GM12878 (cell line): ENCODE data around the gene DNAJC15. TPM values are rescaled to one million over a fixed set of nuclear protein-coding genes. Genes with fewer than 3 reads are reported as not detected.
"Not testable (repeated sequence)": the region's sequence is repeated elsewhere in the genome, so short reads cannot be mapped to it uniquely, and the experiment has no call there.

Source experiments
- ATAC-seq: fragments of 200-7000 bp; cut with Tn5 transposase; 3 replicates; pipeline ENCODE4 v1.9.1; 2020; ENCODE audit warnings: mild to moderate bottlenecking, moderate library complexity
- BruUV-seq: library from RNA; stranded (reverse); fragments of 400-500 nt; replicated peaks from 2 replicates; lab custom pipeline; 2021; lab: Mats Ljungman, UMichigan
- CTCF ChIA-PET: fragments of 300-600 bp; sonication (Branson Sonifier 250); formaldehyde crosslinking; extraction: SDS; loops from one replicate; lab custom pipeline; 2021; ENCODE audit warnings: inconsistent platforms; lab: Yijun Ruan, JAX
- POLR2A ChIA-PET: fragments of 350-600 bp; formaldehyde crosslinking; extraction: SDS; loops from one replicate; lab custom pipeline; 2021; ENCODE audit warnings: inconsistent platforms; lab: Charles Lee
- RAD21 ChIA-PET: fragments of 300-600 bp; sonication (Branson Sonifier 250); formaldehyde crosslinking; loops from one replicate; lab custom pipeline; 2023; ENCODE audit warnings: antibody characterized with exemption; ENCODE audit not compliant: unreplicated experiment; lab: Charles Lee
- SMC1A ChIA-PET: fragments of 300-600 bp; sonication (Branson Sonifier 250); formaldehyde crosslinking; loops from one replicate; lab custom pipeline; 2023; ENCODE audit not compliant: unreplicated experiment, uncharacterized antibody; lab: Charles Lee
- DNase-seq: peaks from one replicate; pipeline ENCODE4 v3.0.0-alpha.2; 2011; ENCODE audit warnings: low read depth, low spot score
- FAIRE-seq: peaks from 3 replicates; lab custom pipeline; 2011; peaks lifted over from hg19 to GRCh38; lab: Jason Lieb, UNC
- H2AFZ ChIP-seq: 2 replicates; pipeline ENCODE4 v1.6.0; 2011; ENCODE audit warnings: low read depth, low read length, control low read depth; ENCODE audit not compliant: control insufficient read depth
- H3K27ac ChIP-seq: 2 replicates; pipeline ENCODE4 v1.5.1; 2011; ENCODE audit warnings: control low read depth; ENCODE audit not compliant: control insufficient read depth, insufficient read depth
- H3K27me3 ChIP-seq, 2 experiments: replicated peaks in 1 of 2; 2 replicates each; pipeline versions ENCODE4 v1.6.0 to v1.6.1; 2011; ENCODE audit warnings: low read length in 1 of 2; ENCODE audit not compliant: control insufficient read depth in 2 of 2, insufficient read depth in 2 of 2
- H3K36me3 ChIP-seq, 2 experiments: 2 replicates each; pipeline ENCODE4 v1.5.1; 2011; ENCODE audit warnings: low read length in 1 of 2; ENCODE audit not compliant: control insufficient read depth in 2 of 2, insufficient read depth in 2 of 2
- H3K4me1 ChIP-seq: 2 replicates; pipeline ENCODE4 v1.6.1; 2011; ENCODE audit warnings: mild to moderate bottlenecking, low read length, moderate library complexity, mixed read lengths; ENCODE audit not compliant: control insufficient read depth, insufficient read depth
- H3K4me2 ChIP-seq: 2 replicates; pipeline ENCODE4 v1.6.0; 2011; ENCODE audit warnings: control low read depth; ENCODE audit not compliant: control insufficient read depth, insufficient read depth
- H3K4me3 ChIP-seq: fragments of 200-600 bp; sonication (generic); 2 replicates; pipeline ENCODE4 v1.5.1; 2016
- H3K79me2 ChIP-seq: 2 replicates; pipeline ENCODE4 v1.6.0; 2011; ENCODE audit warnings: low read length; ENCODE audit not compliant: control insufficient read depth, insufficient read depth
- H3K9ac ChIP-seq: 2 replicates; pipeline ENCODE4 v1.8.0; 2011; ENCODE audit warnings: low read length, control low read depth, mixed read lengths; ENCODE audit not compliant: control insufficient read depth, insufficient read depth
- H3K9me3 ChIP-seq: replicated peaks from 3 replicates; pipeline ENCODE4 v1.5.1; 2011; ENCODE audit warnings: mild to moderate bottlenecking, low read length; ENCODE audit not compliant: control insufficient read depth, insufficient read depth
- H4K20me1 ChIP-seq: 2 replicates; pipeline ENCODE4 v1.6.0; 2011; ENCODE audit not compliant: control insufficient read depth, insufficient read depth
- BHLHE40 ChIP-seq, 2 experiments: fragments of 450-650 bp in 1 of 2; IDR thresholded peaks; 2 replicates each; pipeline ENCODE4 v1.6.1; 2011 to 2017; ENCODE audit warnings: low read depth in 2 of 2, borderline replicate concordance in 1 of 2, improper control_type of control experiment in 1 of 2, low read length in 1 of 2, mild to moderate bottlenecking in 1 of 2
- ETV6 ChIP-seq, 2 experiments: fragments of 450-650 bp in 1 of 2; IDR thresholded peaks in 1 of 2; conservative IDR thresholded peaks in 1 of 2; 2 replicates each; pipeline ENCODE4 v1.6.1; 2014; ENCODE audit warnings: antibody characterized with exemption in 1 of 2, borderline replicate concordance in 1 of 2, low read depth in 1 of 2, mild to moderate bottlenecking in 1 of 2, moderate library complexity in 1 of 2
- MLLT1 ChIP-seq: fragments of 450-650 bp; IDR thresholded peaks from 2 replicates; pipeline ENCODE4 v1.6.1; 2016; ENCODE audit warnings: mild to moderate bottlenecking
- NFYB ChIP-seq: IDR thresholded peaks from 2 replicates; pipeline ENCODE4 v1.6.1; 2011; ENCODE audit warnings: low read depth, mild to moderate bottlenecking, low read length, improper control_type of control experiment, moderate library complexity; ENCODE audit not compliant: insufficient read depth
- PAX5 ChIP-seq: IDR thresholded peaks from 2 replicates; pipeline ENCODE4 v1.6.1; 2011; ENCODE audit warnings: low read depth, low read length, borderline replicate concordance
- ZBTB33 ChIP-seq: fragments of 450-650 bp; IDR thresholded peaks from 2 replicates; pipeline ENCODE4 v1.6.1; 2017; ENCODE audit warnings: mild to moderate bottlenecking
- WGBS: methylation state at CpG from one replicate; pipeline ENCODE4 v1.1.6; 2016; ENCODE audit warnings: low lambda C conversion rate; ENCODE audit not compliant: insufficient replicate concordance, insufficient coverage; ENCODE audit errors: missing lambda C conversion rate; 5-methylcytosine and 5-hydroxymethylcytosine counted together
- in situ Hi-C: fragments of 300-500 bp; cut with MboI; formaldehyde crosslinking; loops from 9 replicates; pipeline ENCODE4 v1.14.3; 2018; ENCODE audit warnings: mixed read lengths
- intact Hi-C: fragments of 100-400 bp; cut with micrococcal nuclease; formaldehyde crosslinking; loops from one replicate; pipeline ENCODE4 v1.14.2; 2022; ENCODE audit not compliant: unreplicated experiment
- polyA plus RNA-seq, 11 experiments: library from polyadenylated mRNA; depleted of rRNA in 4 of 11; unstranded in 6 of 11; stranded (reverse) in 5 of 11; fragments of >200 nt; fragmentation: Nextera tagmentation in 4 of 11; fragmentation: Illumina TruSeq in 1 of 11; extraction: Ambion mirVana in 4 of 11; extraction: Trizol in 1 of 11; gene quantifications; 1 replicate in 1 of 11; 2 replicates in 10 of 11; pipeline versions ENCODE4 v1.2.1 to v1.2.3, GENCODE V29; 2011 to 2016; ENCODE audit warnings: inconsistent platforms in 2 of 11, missing spikeins in 2 of 11, low read depth in 1 of 11
- total RNA-seq, 4 experiments: library from RNA; depleted of rRNA in 3 of 4; stranded (reverse); fragments of >200 nt in 3 of 4; fragmentation: Illumina TruSeq in 1 of 4; extraction: Trizol in 1 of 4; gene quantifications; 2 replicates each; pipeline versions ENCODE4 v1.2.1 to v1.2.3, GENCODE V29; 2013 to 2021
- TF ChIP-seq, protein P1 (sequence below): fragments of 450-650 bp; conservative IDR thresholded peaks from 2 replicates; pipeline ENCODE4 v1.6.1; 2017; ENCODE audit warnings: mild to moderate bottlenecking, moderate library complexity

The DNAJC15 gene
- total and polyA plus RNA-seq, 10 of the 15 experiments (the other 5 are each of a cell fraction or from before 2014, with no cell fraction given): 13.1 to 104 (median 54.4) TPM

DNA sequence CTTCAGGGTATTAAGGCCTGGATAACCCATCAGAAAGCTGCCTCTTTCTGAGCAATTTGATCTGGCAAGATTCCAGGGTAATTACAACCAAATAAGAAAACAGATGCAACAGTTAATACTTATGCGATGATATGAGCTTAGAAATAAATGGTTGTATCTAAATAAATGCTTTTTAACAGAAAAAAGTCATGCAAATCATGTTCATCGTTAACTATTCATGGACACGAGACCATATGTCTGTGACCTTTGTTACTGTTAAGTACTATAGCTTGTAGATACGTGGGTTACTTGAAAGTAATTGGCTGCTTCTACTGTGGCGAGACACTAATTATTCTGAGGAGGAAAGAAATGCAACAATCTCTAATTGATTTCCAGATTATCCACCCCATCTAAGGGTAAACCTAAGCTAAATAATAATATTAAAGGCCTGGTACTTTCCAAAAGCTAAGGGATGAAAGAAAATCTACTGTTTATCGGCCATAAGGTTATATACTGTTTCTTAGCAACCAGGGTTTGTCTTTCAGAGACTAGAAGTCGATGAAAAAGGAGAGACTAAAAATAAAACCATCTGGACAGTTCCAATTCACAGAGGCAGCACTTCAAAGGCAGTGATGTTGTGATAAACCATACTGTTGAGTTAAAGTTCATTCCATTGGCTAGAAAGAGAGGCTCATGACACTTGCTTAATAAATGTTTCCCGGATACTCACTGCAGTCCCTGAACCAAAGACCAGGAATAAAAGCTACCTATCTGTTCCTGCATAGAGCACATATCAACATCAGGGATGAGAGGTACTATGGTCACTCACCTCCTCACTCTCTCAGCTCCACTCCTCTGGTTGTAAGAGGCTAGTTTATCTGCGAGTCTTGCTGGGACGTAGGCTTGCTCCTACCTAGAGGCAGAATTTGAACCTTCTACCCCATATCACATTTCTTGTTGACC lies 32.8 kb upstream of the DNAJC15 start (continued):
- 0 out of 2 replicates have a peak, but pooled peaks have one; percentile 24 for TF ChIP-seq NFYB

GRCh38 chr13:42991233-42991897 lies 32.0 kb upstream of the DNAJC15 start:
- intact Hi-C loops: loop anchor here (5.0 kb wide), 1 partner anchor 609 kb away; no protein-coding TSS in a partner anchor
- ChIA-PET RAD21 (interaction anchor here (0.7 to 7.6 kb wide), 14 partner anchors 11 to 104 kb away, joined by 3 to 51 read pairs (median 6); partner anchors contain the start of gene DNAJC15), POLR2A (interaction anchor here (0.6 to 6.3 kb wide), 7 partner anchors 16 to 510 kb away, joined by 3 to 49 read pairs (median 5); partner anchors contain the start of gene DNAJC15), SMC1A (interaction anchor here (0.7 to 11.2 kb wide), 22 partner anchors 14 to 396 kb away, joined by 3 to 150 read pairs (median 6); partner anchors contain the start of gene DNAJC15), CTCF (interaction anchor here (0.6 to 8.5 kb wide), 5 partner anchors 19 to 657 kb away, joined by 3 to 59 read pairs (median 4); no protein-coding TSS in a partner anchor)
- WGBS: 42% methylated on average over 15 of the region's 15 CpGs
- ATAC-seq, H3K9me3 ChIP-seq, H2AFZ ChIP-seq, H3K27me3 ChIP-seq, DNase-seq, in situ Hi-C loops, FAIRE-seq, H3K36me3 ChIP-seq, H4K20me1 ChIP-seq, BruUV-seq: not testable (repeated sequence)
- Histone ChIP-seq H3K4me3 (peak overlapping the region; percentile 86), H3K27ac (peak overlapping the region; percentile 99), H3K4me1 (peaks cover 23% of the 10 kb centered on the region), H3K4me2 (peak overlapping the region; percentile 90), H3K79me2 (peaks cover 30% of the 10 kb centered on the region), H3K9ac (peak overlapping the region; percentile 94)
- peak in 1 of 2 experiments; percentile 79; a peak in 2 of 4 replicates for TF ChIP-seq BHLHE40 (IDR thresholded peaks at IDR 0.05; ENCODE audit: borderline replicate concordance in 1 of 2, low read depth in 2 of 2, low read length in 1 of 2)
- TF ChIP-seq, protein P1, sequence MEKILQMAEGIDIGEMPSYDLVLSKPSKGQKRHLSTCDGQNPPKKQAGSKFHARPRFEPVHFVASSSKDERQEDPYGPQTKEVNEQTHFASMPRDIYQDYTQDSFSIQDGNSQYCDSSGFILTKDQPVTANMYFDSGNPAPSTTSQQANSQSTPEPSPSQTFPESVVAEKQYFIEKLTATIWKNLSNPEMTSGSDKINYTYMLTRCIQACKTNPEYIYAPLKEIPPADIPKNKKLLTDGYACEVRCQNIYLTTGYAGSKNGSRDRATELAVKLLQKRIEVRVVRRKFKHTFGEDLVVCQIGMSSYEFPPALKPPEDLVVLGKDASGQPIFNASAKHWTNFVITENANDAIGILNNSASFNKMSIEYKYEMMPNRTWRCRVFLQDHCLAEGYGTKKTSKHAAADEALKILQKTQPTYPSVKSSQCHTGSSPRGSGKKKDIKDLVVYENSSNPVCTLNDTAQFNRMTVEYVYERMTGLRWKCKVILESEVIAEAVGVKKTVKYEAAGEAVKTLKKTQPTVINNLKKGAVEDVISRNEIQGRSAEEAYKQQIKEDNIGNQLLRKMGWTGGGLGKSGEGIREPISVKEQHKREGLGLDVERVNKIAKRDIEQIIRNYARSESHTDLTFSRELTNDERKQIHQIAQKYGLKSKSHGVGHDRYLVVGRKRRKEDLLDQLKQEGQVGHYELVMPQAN: 0 out of 2 replicates have a peak, but pooled peaks have one; percentile 38
- peak in 1 of 2 experiments; percentile 4; a peak in 1 of 4 replicates for TF ChIP-seq ETV6 (conservative IDR thresholded peaks at IDR 0.05 in 1 of 2, IDR thresholded peaks at IDR 0.05 in 1 of 2; ENCODE audit: borderline replicate concordance in 1 of 2, low read depth in 1 of 2)
- peak; percentile 98 for TF ChIP-seq MLLT1
- TF ChIP-seq PAX5: peak; percentile 39; the same call in 1 of the 2 replicates
- TF ChIP-seq ZBTB33: peak; percentile 66; the same call in 1 of the 2 replicates
